GM08714 (cell line): Measurements from ENCODE around the gene MRLN.

Experiments
- H3K4me3 ChIP-seq: fragments of 200-500 bp; sonication (Bioruptor generic); 2 replicates; pipeline ENCODE4 v1.5.1; 2014; ENCODE audit warnings: mild to moderate bottlenecking, low read length, inconsistent platforms
- ZNF274 ChIP-seq: IDR thresholded peaks from 2 replicates; pipeline ENCODE4 v1.6.1; 2012; ENCODE audit warnings: mild to moderate bottlenecking, low read depth, low read length

The MRLN gene

GRCh38 chr10:59695637-59696036, 57.6 kb downstream of the MRLN start:
- H3K4me3 ChIP-seq: no peak overlapping the region
- no peak for TF ChIP-seq ZNF274

DNA sequence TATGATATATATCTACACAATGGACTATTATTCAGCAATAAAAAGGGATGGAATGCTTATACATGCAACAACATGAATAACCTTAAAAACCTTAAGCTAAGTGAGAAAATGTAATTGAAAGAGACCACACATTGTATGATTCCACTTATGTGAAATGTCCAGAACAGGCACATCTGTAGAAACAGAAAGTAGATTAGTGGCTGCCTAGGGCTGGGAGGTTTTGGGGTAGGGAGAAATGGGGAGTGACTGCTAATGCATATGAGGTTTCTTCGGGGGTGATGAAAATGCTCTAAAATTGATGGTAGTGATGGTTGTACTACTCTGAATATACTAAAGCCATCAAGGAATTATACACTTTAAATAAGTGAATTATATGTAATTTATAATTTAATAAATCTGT, 58.3 kb downstream of the MRLN start:
- H3K4me3 ChIP-seq: no peak overlapping the region
- TF ChIP-seq ZNF274: no peak

DNA sequence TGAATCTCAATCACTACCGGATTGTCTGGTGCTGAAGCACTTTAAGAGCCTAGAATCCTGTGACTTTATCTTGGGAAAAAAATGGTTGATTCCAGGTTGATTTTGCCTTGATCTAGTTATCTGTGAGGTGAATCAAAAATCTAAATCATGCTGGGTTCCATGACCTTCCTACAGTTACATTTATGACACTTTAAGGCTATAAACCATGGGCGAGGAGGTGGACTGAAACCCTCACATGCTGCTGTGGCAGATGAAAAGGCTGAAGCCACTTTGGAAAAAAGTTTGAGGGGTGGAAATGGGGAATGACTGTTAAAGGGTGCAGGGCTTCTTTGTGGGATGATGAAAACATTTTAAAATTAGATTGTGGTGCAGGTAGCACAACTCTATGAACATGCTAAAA, 61.1 kb downstream of the MRLN start:
- H3K4me3 ChIP-seq: no peak overlapping the region
- TF ChIP-seq ZNF274: no peak

DNA sequence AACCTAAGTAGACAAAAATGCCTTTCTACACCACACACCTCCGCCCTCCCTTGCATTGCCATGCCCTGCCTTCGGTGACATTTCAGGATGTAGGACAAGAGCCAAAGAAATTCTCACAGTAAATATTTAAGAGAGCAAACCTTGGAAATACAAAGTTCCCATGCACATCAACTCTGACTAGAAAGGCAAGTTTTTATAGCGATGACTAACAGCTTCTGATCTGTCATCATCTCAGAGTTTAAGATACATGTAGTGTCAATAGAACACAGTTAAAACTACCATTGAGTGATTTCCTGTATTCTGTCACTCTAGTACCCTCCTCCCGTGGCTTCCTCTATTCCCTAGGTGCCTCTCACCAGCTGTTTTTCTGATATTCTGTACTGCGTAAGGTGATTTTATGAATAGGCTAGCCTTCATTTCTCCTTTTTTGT, 64.3 kb downstream of the MRLN start:
- H3K4me3 ChIP-seq: no peak overlapping the region
- TF ChIP-seq ZNF274: no peak

DNA sequence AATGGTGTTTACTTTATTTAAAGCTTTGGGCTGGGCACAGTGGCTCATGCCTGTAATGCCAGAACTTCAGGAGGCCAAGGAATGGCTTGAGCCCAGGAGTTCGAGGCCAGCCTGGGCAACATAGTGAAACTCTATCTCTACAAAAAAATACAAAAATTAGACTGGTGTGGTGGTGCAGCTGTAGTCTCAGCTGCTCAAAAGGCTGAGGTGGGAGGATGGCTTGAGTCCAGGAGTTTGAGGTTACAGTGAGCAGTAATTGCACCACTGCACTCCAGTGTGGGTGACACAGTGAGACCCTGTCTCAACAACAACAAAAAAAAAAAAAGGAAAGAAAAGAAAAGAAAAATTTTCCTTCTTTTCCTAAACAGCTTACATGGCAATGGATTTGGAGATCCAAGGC, 65.6 kb downstream of the MRLN start:
- no peak overlapping the region for H3K4me3 ChIP-seq
- no peak for TF ChIP-seq ZNF274
